Activated CD4-positive, alpha-beta T cell treated with anti-CD3 and anti-CD28 coated beads for 1 hour (primary cell): ENCODE data around the gene SLC30A2.

Source experiments
- DNase-seq: peaks from one replicate; pipeline ENCODE4 v3.0.0-alpha.2; 2020

SLC30A2 gene

DNA sequence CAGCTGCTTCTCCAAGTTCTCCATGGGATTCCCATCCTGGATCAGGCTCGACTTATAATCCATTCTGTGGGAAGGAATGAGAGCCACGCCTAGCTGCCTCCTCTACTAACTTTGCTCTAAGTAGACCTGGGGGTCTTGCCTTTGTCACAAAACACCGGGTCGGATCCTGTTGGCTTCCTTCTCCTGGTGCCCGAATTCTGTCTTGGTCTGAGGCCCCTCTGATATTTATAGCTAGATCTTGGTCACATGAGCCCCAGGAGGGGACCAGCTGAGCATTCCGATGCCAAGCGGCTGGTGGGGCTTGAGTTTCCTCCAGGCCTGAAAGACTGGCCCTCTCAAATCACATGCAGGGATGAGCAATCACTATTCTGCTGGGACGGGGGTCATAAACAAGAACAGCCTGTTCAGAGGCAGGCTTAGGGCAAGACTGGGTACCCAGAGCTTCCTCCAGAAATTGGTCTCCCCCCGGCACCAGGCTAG lies 21.6 kb upstream of the SLC30A2 start, which contains the start of gene TRIM63:
TRIM63 (minus strand) TSS at position 199 of the 480 bp plus-strand sequence; CDS start at position 63, 136 bp downstream.
- no peak for DNase-seq

DNA sequence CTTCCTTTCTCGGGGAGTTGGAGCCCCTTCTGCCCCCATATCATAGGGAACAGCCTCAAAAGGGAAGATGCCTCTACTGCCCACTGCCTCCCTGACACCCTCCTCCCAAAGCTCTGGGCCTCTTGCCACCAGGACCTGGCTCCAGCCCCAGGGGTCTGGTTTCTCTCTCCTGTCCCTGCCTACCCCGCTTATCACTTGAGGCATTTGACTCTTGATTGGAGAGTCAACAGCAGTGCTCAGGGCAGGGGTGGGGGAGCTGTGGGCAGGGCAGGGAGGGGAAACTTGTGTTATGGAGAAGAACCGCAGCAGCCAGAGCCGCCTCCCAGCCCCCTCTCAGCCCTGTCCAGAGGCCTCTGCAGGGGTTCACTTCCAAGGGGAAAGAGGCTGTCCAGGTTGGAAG lies 20.9 kb upstream of the SLC30A2 start:
- DNase-seq = no peak

DNA sequence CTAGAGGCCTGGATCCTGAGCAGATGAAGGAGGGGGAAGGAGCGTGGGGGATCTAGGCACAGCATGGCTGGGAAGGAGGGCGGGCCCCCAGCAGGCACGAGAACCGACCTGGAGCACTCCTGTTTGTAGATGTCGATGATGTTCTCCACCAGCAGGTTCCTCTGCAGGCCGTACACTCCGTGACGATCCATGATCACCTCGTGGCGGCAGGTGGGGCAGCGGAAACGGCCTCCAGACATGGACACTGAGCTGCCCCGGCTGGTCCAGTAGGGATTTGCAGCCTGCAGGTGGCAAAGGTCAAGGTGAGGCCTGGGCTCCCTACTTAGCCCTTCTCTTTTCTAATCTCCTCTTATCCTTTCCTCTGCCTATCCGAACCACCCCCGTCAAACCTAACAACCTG lies 20.2 kb upstream of the SLC30A2 start:
- no peak for DNase-seq

DNA sequence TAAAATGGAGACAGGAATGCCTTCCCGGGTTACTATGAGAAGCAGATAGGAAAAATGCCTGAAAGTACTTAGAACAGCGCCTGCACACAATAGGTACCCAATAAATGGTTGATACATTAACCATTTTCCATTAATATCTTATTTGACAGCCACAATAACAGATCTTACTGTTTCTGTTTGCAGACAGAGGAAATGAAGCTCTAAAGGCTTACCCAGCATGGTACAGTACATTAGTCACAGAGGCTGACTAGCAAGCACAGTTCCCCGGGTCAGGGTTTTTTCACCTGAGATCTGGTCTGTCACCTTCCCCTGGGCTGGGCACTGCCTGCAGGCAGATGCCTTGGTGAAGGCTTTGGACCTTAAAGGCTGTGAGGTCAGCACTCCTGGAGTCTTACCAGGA lies 18.6 kb upstream of the SLC30A2 start:
- no peak for DNase-seq

DNA sequence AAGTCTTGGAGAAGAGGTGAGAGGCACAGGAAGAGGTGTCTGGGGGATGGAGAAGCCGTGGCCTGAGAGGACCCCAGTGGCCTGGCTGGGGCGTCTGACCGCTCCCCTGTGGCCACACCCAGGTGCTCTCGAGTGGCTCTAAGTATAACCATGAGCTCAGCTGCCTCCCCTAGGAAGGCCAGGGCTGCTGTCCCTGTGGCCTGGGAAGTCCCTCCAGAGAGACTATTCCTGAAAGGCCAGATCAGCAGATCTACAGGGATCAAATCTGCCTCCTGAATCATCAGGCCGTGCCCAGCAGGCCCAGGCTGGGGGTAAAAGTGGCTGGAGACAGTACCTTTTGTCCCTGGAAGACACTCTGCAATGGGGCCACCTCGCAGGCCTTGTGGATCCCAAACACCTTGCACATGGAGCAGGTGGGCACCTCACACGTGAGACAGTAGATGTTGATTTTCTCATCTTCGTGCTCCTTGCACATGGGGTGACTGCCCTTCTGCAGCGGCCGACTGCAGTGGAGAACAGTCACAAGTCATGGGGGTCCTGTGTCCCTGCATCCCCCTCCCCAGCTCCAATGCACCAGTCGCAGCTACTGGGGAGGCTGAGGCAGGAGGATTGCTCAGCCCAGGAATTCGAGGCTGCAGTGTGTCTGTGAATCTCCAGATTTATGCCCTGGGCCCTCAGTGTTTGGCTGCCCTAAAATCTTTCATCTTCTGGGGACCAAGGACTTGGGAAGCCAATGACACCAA lies 15.1 kb upstream of the SLC30A2 start:
- DNase-seq = no peak

DNA sequence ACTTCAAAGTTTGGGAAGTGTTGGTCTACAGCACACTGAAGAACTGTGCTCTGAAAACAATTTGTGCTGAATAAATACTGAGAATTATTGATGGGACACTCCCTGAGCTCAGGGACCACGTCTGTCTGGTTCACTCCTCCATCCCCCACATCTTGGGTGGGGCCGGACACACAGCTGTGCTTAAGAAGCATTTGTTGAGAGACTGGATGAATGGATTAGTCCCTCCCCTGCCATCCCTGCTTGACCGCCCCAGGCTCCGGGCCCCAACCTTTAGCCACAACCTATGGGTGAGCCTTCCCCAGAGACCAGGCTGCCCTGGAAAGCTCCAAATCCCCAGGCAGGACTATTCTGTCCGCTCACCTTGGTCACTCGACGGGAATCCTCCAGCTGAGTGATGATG lies 14.0 kb upstream of the SLC30A2 start:
- DNase-seq = no peak

DNA sequence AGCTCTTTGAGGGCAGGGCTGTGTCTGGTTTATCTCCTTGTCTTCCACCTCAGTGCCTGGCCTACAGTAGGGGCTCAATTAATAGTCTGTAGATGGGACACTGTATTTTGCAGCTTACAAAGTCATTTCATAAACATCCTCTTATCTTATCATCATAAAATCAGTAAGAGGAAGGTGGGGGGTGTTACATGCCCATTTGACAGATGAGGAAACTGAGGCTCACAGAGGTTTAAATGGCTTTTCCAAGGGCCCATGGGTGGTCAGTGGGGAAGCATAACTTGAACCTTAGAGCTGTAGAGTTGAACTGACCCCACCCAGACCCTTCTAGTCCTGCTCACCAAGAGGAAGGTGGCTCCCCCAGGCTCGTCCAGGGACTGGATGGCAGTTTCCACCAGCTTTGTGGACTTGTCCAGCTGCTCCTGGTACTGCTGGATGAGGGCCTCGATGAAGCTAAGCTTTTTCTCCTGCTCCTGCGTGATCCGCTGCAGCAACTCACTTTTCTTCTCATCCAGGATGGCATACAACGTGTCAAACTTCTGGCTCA lies 12.2 kb upstream of the SLC30A2 start:
- DNase-seq = no peak

DNA sequence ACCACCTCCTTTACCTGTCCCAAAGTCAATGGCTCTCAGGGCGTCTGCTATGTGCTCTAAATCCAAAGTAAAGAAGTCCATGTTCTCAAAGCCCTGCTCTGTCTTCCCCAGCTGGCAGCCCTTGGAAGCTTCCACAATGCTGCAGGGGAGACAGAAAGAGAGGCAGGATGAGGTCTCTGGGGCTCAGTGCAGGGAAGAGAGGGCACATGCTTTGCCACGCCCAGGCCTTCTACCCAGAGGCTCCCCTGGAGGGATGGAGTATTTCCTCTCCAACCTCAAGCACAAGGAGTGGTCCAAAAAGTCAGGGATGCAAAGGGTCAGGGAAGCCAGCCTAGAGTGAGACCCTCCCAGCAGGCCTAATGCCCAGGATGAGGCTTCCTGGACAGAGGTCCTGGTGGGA lies 11.3 kb upstream of the SLC30A2 start:
- DNase-seq = no peak

DNA sequence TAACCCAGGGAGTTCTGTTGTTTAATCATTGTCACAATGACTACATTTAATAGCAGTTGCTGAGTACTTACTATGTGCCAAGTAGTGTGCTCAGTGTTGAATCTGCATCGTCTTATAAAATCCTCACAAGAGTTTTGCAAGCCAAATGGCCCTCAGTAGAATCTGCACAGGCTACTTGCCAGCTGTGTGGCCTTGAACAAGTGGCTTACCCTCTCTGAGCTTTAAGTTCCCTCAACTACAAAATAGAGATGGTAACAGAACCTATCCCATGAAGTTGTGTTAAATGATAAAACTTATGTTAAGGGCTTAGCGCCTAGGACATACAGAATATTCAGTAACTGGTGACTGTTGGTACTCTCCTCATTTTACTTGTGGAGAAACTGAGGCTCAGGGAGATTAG lies 9.1 kb upstream of the SLC30A2 start:
- DNase-seq = no peak

DNA sequence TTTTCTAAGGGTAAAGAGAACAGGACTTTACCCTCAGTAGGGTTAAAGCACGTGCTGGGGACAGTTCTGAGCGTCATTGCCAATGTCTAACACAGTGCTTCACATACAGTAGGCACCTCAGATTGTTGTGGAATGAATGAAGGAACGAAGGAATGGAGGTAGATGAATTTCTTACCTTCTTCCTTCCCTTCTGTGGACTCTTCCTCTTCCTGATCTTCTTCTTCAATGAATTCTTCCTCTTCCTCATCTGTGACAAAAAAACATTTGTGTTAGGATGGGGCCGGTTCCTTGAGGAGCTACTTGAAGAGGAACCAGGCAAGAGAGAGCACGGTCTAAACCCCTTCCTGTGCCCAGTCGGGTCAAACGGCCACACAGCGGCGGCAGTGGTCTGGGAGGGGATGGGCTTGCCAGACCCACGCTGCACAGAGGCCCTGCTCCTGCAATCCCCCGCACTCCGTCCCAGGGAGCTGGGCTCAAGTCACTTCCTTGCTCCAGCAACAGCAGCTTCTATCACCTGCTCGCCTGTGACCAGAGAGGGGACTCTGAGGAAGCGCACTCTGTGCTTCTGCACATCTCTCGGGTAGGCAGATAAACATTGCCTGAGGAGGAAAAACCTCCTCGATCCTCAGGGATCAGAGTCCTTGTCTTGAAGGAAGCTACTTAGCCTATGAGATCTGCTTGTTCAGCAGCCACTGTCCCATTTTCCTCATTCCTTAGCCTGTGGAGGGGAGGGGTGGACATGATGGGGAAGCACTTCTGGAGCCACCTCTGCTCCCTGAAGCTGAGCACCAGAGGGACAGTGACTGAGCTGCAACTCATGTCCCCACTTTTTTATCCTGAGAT lies 8.0 kb upstream of the SLC30A2 start:
- DNase-seq = no peak

DNA sequence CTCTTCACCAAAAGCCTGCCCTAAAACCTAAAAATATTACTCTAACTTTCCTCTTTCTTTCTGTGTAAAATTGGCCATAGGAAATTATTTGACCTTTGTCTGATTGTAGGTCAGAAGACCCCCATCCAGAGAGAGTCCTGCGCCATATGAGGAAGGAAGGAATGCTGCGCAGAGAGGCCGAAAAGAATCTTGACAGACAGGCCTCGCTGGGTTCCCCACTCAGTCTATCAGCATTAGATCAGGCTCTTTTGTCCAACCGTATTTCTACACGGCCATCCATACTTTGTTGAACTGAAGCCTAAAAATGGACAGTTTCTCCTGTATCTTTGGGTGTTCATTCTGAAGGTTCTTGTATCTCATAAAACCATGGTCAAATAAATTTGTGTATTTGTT lies 4.3 kb upstream of the SLC30A2 start:
- DNase-seq = no peak

DNA sequence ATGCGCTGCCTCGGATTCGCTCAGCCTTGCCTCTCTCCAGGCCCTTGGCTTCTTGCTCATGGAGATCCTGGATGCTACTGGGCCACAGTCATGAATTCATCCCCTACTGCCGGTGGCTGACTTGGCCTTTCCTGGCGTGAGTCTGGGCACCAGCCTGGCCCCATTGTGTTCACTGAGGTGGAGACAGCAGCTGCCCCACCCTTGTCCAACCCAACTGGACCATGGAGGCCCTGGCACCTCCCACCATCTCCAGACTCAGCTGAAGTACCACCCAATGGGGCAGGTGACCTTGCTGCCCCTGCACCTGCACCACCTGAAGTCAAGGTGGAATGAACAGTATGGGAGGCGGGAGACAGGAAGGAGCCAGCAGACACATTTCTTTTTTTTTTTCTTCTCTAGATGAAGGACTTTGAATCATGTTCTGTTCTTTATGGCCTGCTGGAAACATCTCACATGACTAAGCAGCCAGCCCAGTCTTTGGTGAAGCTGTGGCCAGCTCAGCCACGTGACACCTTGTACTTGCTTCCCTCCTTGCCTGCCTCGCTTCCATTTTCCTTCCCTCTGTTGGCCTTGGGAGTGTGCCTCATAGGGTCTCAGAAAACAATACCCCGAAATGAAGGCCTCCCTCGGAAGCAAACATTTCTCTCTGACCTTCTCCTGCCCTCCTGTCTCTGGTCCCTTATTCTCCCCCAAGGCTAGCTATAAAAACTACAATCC lies 3.8 kb upstream of the SLC30A2 start:
- DNase-seq = no peak

DNA sequence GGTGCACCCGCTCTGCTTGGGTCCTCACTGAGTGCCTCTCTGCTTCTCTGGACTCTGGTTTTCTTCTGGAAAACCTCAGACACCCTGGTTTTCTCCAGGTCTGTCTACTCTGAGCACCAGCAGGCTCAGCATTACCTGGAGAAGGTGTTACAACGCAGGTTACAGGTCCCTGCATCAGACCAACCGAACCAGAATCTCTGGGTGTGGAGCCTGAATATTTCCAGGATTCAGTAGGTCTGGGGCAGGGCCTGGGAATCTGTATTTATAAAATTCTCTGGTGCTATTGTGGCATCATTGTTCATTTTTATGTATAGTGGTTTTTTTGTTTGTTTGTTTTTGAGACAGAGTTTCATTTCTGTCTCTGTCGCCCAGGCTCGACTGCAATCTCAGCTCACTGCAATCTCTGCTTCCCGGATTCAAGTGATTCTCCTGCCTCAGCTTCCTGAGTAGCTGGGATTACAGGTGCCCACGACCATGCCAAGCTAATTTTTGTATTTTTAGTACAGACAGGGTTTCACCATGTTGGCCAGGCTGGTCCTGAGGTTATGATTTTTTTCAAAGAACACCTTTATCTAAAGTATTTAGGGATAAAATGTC lies 1.5 kb upstream of the SLC30A2 start:
- no peak for DNase-seq

DNA sequence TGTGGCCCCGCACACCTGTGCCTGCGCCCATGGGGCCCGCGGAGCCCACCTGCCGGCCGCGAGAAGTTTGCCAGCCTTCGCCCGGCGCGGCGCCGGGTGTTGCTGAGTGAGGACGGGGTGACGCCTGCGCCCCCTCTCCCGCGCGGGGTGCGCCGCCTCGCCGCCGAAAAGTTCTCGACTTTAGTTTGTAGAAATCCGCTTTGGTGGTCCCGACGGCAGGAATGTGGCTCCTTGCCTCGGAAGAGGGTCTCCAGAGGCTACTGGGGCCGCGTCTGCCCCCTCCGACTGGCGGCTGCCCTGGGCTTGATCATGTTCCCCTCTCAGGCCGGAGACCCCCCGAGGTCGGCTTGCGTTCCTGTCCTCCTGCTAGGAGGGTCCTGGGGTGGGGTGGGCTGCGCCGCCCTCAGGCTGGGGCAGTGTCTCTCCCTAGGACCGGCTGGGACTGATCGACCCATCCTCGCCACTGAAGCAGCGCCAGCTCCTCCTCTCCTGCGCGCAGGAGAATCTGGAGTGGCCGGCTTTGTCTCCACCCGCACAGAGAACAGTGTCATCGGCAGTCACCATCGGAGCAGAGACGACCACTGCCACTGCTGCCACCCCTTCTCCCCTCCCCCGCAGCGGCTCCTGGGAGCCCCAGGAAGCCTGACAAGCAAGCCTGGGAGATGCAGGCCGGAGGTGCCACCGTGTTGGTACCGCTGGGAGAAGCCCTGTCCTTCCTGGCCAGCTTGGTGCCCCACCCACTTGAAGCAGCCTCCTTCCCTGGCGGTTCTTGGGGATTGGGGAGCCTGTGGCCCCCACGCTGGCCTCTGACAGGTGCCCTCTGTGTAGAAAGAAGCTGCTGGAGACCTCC lies 553 bp upstream of the SLC30A2 start:
- DNase-seq = no peak

DNA sequence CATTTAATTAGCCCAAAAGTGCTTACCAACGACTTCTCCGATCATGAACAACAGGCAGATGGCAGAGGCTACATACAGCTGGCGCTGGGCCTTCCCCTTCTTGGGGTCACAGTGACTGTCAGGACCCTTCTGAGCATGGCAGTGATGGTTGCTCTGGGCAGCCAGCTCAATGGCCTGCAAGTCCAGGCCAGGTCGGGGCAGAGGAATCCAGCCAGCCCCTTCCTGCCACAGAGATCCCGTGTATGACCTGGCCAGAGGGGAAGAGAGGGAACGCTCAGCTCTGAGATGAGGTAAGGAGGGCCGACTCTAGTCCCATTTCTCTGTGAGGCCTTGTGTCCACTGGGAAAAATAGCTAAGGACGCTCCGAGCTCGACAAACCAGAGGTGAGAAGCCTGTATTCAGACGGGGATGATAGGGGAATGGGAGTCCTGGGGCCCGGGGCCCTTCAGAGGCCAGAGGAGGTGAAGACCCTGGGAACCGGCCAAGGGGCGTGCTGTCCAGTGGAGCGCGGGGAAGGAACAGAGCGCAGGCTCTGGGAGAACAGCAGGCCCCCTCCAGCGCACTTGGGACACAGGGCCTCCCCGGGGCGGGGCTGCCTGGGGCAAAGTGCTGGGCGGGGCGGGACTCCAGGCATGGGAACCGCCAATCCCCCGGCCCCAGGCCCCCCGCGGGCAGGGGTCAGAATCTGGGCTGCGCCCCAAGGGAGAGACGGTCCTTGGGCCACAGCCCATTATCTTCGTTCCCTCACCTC lies 772 bp downstream of the SLC30A2 start:
- no peak for DNase-seq

DNA sequence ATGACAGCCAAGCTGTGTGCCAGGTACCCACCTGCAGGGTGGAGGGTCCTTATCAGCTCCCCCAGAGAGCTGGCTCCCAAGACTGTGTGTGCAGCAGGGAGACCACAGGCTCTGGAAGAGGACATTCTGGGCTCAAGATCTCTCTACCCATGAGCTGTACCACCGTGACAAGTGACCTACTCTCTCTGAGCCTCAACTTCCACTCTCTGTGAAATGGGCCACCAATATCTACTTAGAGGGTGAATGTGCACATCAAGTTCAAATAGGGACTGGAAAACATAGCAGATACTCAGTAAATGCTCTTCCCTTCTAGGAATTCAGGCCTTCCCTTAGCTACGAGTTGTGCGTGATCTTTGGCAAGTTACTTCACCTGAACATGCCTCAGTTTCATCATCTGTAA lies 1.5 kb downstream of the SLC30A2 start:
- DNase-seq = no peak

DNA sequence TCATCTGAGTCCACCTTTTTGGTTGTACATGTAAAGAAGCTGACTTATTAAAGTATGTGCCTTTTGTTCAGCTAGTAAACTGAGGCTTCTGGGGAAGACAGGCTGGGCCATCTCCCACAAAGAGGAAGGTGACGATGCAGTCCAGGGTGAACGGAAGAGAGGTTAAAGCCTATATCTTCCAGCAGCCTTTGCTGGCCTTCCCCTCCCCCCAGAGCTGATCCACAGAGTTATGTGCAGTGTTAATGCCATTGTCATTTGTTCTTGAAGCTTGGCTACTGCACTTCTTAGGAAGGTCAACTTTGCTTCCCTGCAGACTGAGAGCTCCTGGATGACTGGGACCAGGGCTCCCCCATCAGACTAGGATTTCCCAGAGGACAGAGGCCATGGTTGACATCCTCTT lies 2.2 kb downstream of the SLC30A2 start:
- DNase-seq = no peak

DNA sequence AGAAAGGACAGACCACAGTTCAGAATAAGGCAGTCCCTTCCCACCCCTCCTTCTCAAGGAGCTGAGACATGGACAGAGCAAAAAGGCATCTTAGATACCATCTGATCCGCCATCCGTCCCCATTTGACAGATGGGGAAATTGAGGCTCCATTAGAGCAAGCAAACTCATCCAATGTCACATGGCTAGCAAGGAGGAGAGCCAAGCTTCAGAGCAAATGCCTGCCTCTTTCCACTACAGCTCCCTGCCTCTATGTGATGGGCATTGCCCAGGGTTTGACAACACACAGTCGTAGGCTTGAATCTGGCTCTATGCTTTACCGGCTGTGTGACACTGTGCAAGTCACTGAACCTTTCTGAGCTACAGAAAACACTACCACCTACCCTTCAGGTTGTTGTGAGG lies 3.9 kb downstream of the SLC30A2 start:
- DNase-seq = no peak

DNA sequence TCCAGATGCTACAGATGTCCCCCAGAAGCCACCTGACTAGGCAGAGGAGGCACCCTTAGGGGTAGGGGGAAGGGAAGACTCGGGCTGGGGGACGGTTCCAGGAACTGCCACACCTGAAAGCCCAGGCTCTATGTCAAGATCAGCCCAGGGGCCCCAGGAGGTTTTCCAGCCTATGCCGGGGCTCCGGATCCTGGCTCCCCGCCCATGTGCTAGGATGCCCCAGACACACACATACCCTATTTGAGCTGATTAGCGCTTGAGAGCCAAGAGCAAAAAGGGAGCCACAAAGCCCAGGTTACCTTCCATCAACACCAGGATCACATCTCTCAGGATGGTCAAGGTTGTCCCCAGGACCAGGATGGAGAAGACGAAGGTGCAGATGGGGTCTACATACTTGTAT lies 4.5 kb downstream of the SLC30A2 start:
- DNase-seq = no peak

DNA sequence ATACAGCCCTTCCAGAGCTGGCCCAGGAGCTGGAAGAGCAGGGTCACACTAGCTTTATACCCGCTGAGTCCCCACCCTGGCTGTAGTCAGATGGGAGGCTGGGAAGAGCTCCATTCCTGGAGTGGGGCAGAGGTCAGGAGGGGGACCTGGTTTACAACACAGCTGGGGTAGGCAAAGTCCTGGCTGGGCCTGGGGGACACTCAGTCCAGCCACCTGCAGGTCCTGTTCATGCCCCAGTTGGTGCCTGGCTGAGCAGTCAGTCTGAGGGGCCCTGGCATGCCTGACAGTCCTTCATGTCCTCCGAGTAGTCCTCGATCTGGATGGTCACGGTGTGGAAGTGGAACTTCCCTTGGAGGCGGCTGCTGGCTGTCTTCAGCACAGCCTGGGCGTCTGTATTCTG lies 7.0 kb downstream of the SLC30A2 start:
- DNase-seq = no peak

DNA sequence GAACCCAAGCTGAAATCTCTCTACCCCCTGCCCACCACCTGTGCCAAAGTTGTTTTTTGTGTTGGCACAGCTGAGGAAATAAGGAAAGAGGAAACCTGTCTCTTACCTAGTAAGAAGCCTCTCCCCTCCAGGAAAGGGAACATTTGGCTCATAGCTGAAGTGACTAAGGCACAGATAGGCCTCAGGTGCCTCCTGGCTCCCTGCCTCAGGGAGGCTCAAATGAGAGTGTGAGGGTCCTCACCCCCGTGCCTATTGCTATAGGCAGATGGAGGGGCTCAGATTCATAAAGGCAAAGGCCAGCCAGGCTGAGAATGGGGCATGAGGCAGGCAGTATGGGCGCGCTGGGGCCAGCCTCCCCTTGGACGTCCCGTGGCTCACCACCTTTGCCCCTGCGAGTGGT lies 7.4 kb downstream of the SLC30A2 start:
- no peak for DNase-seq
